ENCODE results near the gene SFXN3.
A peak's percentile ranks its signal among the peaks of the same experiment; 100 is the strongest.

Gene SFXN3

GRCh38 chr10:101060951-101061623 is 30.1 kb downstream of the SFXN3 start:
- DNase-seq = peak; percentile 81

- no peak for DNase-seq
These were observed 30.7 kb downstream of the SFXN3 start, which contains the start of gene KAZALD1 for GRCh38 chr10:101061624-101062231. Gene KAZALD1, plus strand, starts transcription at chr10:101061989. Its CDS starts 604 bp downstream, at chr10:101062593.

GRCh38 chr10:101062232-101063049 is 31.4 kb downstream of the SFXN3 start:
- peak; percentile 32 for DNase-seq

DNA sequence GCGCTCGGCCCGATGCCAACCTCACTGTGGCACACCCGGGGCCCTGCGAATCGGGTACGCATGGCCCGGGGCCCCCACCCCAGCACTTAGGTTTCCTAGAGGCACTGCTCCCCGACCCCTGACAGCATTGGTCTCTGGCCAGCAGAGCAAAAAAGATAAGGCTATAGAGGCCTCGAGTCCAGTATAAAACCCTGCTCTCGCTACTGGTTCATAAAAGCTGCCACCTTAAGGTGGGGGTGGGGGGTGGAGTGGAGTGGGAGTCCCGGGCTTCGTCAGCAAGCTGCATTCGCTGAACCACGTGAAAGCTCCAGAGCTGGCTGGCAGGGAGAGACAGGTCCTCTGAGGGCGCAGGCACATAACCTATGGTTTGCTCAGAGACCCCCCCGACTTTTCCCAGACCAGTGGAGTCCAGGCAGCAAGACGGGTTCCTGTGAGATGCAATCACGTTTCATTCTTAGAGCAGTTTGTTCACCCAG is 32.1 kb downstream of the SFXN3 start:
- DNase-seq = no peak

DNA sequence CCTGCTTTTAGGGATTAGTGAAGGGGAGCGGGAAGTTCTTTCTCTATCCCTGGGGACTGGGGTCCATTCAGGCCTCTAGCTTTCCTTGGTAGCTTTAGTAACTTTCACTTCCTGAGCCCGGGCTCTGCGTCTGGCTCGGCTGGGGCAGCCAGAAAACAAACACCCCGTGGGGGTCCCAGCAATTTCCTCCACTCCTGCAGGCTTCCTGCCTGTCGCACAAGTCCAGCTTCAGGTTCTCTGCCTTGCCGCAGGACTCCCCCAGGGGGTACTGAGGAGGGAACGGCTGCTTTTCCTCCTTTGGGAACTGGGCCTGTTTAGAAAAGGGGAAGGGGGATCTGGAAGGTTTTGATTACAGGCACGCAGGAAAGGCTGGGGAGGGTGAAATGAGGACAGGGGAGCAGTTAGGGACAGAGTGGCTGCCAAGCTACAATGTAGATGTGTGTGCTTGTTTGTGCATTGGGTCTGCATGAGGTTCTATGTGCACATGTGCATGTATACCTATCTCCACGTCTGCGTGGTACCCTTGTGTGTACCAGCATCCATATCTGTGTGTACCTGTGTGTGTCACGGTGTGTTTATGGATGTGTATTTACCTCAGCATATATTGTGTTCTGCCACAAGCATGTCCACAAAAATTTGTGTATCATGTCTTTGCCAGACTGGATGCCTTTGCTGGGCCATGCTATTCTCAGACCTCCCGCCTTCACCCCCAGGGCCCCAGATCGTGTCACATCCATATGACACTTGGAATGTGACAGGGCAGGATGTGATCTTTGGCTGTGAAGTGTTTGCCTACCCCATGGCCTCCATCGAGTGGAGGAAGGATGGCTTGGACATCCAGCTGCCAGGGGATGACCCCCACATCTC is 32.7 kb downstream of the SFXN3 start:
- DNase-seq = no peak

DNA sequence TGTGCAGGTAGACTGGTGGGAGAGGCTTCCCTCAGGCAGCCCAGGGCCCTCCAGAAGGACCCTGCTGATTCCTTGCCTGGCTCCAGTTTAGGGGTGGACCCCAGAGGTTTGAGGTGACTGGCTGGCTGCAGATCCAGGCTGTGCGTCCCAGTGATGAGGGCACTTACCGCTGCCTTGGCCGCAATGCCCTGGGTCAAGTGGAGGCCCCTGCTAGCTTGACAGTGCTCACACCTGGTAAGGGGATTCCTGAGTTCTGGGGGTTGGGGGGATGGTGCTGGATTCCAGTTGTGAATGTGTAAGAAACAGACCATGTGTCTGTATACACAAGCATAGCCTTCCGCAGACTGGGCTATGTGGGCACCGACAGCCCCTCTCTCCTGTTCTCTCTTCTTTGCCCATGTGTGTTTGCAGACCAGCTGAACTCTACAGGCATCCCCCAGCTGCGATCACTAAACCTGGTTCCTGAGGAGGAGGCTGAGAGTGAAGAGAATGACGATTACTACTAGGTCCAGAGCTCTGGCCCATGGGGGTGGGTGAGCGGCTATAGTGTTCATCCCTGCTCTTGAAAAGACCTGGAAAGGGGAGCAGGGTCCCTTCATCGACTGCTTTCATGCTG is 33.5 kb downstream of the SFXN3 start:
- DNase-seq = no peak

DNA sequence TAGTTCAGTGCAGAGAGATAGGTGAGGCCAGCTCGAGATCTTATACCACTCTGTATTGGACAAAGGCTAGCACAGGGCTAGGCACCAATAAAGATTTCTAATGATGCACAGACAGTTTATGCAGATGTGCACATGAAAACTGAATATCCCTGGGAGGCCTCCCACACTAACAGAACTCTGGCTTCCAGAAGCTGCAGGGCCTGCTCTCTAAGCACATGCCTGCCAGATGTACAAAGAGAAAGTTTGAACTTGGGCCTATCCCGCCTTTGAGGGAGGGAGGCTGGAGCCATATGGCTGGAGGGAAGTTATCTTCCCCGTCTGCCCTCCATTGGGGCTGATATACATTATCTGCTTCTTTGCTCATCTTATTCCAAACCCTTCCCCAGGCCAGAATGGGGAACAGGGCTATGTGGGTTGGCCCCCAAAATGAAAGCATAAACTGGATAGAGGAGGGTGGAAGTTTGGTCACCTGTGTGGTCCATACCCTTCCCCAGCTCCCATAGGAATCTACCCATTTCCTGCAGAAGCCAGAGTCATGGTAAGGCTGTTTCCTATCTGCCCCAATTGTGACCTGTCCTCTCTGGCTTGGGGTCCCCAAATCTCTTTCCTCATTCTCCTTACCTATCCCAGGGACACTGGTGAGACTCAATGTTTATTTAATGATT is 34.6 kb downstream of the SFXN3 start:
- DNase-seq = no peak

- DNase-seq = peak; percentile 29
These were observed 35.3 kb downstream of the SFXN3 start for GRCh38 chr10:101066146-101066895.

DNA sequence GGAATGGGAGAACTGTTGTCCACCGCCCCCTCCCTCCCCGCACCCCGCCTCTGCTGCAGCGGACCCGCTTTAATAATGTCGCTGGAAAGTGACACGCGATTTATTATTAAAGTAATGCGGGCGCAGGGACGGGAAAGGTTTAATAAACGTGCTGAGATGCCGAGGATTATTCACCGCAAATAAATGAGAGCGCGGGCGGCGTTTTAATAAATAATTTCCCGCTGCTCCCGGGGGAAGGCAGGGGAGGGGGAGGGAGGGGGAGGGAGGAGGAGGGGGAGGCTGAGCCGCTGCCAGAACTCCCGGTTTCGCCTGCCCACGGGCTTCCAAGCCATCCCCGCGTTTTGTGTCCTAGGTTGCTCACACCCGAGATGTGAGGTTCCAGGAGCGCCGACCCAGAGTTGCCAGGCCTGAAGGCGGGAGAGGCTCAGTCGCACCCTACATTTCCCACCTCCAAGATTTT is 35.9 kb downstream of the SFXN3 start:
- no peak for DNase-seq

GRCh38 chr10:101067356-101068083 is 36.5 kb downstream of the SFXN3 start:
- DNase-seq = peak; percentile 54

DNA sequence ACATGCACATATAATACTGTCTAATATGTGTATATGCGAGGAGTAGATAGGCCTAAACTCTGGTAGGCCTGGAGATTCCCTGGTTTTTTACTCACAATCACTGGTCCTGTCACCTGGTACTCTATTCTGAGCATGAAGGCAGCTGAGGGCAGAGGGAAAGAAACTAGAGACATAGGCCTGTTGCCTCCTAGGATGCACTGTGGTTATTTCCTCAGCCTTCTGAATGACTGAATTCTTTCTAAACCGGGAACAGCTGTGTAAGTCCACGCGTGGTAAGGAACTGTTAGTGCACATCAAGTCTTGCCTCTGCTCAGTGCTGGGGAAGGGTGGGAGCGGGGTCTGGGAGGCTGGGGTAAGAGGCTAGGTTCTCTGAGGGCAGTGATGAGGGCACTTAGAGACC is 38.4 kb downstream of the SFXN3 start:
- DNase-seq = no peak

GRCh38 chr10:101070098-101070497 is 39.1 kb downstream of the SFXN3 start:
- DNase-seq = no peak

GRCh38 chr10:101071267-101071884 is 40.3 kb downstream of the SFXN3 start:
- DNase-seq = no peak

DNA sequence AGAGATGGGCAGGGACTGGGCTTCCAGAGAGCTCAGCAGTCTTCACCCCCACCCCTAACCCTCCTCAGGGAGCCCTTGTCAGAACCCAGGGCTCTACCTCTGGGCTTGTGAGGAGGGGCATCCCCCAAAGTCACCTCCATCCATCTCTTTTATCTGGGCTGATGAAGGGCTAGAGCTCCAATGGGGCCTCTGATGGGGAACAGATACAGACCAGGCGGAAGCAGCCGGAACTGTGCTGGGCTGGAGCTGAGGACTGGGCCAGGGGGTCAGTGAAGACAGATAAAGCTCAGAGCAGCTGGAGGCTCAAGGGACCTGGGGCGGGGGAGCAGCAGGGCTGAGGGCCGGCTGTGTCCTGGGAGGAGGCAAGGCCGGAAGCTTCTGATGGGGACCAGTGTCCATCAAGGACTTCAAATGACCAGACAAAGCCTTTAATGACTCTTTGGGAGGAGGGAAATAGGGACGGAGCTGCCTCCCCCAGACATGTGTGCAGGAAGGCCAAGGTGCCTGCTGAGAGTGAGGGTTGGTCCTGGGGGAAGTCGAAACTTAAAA is 40.9 kb downstream of the SFXN3 start:
- DNase-seq = no peak

DNA sequence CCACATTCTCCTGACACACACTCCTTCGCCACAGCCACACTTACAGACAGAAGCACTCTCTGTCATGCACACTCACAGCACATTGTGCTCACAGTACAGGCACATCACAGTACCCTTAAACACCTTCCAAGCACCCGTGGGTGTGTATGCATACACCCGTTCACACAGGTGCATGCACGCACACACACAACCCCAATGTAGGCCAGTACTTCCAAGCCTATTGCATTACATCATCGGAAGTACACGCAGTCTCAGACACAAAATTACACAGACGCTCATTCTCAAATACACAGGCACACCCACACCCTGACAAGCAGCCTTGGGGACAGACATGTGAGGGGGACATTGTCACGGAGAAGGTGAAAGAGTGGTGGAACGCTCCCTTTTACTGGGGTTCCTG is 41.9 kb downstream of the SFXN3 start:
- no peak for DNase-seq

- DNase-seq = no peak
These were observed 42.6 kb downstream of the SFXN3 start for GRCh38 chr10:101073631-101074030.

DNA sequence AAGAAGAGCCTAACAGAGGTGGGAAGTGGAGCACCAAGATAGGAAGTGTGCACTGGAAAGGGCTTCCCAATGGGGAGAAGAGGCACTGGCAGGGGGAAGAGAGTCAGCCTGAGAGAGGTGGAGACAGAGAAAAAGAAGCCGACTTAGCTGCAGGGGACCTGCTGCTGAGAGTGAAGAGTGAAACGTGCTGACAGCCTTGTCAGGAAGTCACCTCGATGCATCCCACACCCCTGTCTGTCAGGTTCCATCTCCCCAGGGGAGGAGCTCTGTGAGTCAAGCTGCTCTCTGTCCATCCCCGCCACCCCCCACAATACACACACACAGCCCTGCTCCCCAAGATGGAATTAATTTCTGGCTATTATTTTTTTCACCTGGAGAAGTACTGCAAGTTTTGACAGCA is 44.7 kb downstream of the SFXN3 start:
- DNase-seq = no peak

DNA sequence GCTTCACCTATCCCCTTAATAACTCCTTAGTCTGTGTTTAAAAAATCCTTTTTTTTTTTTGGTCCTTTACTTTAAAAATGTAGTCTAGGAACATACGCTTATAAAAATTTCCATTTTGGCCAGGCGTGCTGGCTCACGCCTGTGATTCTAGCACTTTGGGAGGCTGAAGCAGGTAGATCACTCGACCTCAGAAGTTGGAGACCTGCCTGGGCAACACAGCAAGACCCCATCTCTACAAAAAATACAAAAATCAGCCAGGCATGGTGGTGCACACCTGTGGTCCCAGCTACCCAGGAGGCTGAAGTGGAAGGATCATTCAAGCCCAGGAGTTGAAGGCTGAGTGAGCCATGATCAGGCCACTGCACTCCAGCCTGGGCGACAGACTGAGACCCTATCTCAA is 45.6 kb downstream of the SFXN3 start:
- DNase-seq = no peak

- peak; percentile 35 for DNase-seq
These were observed 48.8 kb downstream of the SFXN3 start for GRCh38 chr10:101079874-101080273.

Measured in NCI-H1105 (cell line).